SK-N-SH (cell line): ENCODE measurements around the gene HIF1A.

Experiments used
- CHD2 ChIP-seq: fragments of 150-350 bp; IDR thresholded peaks from 2 replicates; pipeline ENCODE4 v1.6.1; 2018; ENCODE audit warnings: low read length; ENCODE audit not compliant: partially characterized antibody
- CTCF ChIP-seq: fragments of 200-600 bp; sonication (generic); IDR thresholded peaks from 2 replicates; pipeline ENCODE4 v1.6.1; 2017; ENCODE audit warnings: antibody characterized with exemption, mild to moderate bottlenecking, moderate library complexity
- EZH2phosphoT487 ChIP-seq: fragments of 200-600 bp; sonication (generic); IDR thresholded peaks from 2 replicates; pipeline ENCODE4 v1.6.1; 2017; ENCODE audit warnings: low read depth, mixed run types, mild to moderate bottlenecking, antibody characterized with exemption, moderate library complexity, borderline replicate concordance
- FOXJ3 ChIP-seq: sonication (generic); formaldehyde crosslinking; IDR thresholded peaks from 2 replicates; pipeline ENCODE4 v1.5.1; 2020; ENCODE audit warnings: mild to moderate bottlenecking, missing genetic modification reagents
- MAX ChIP-seq: IDR thresholded peaks from 2 replicates; pipeline ENCODE4 v1.4.0; 2012; ENCODE audit warnings: low read depth
- POLR2AphosphoS5 ChIP-seq: IDR thresholded peaks from 2 replicates; pipeline ENCODE4 v1.6.1; 2012; ENCODE audit warnings: low read depth, low read length
- RCOR1 ChIP-seq: fragments of 150-350 bp; IDR thresholded peaks from 2 replicates; pipeline ENCODE4 v1.6.1; 2017; ENCODE audit warnings: antibody characterized with exemption, low read length
- RXRA ChIP-seq: IDR thresholded peaks from 2 replicates; pipeline ENCODE4 v1.4.0; 2012; ENCODE audit warnings: low read depth, mild to moderate bottlenecking, borderline replicate concordance
- SIN3A ChIP-seq: IDR thresholded peaks from 2 replicates; pipeline ENCODE4 v1.6.1; 2012; ENCODE audit warnings: low read depth, mild to moderate bottlenecking, low read length, moderate library complexity, borderline replicate concordance
- SMC3 ChIP-seq: IDR thresholded peaks from 2 replicates; pipeline ENCODE4 v1.6.1; 2012; ENCODE audit warnings: low read depth, low read length, improper control_type of control experiment
- TAF1 ChIP-seq: IDR thresholded peaks from 2 replicates; pipeline ENCODE4 v1.6.1; 2012; ENCODE audit warnings: low read depth, mild to moderate bottlenecking, low read length, moderate library complexity, borderline replicate concordance
- TF ChIP-seq, protein P1 (sequence below): fragments of 150-350 bp; IDR thresholded peaks from 2 replicates; pipeline ENCODE4 v1.6.1; 2017; ENCODE audit warnings: antibody characterized with exemption, low read length, low read depth, borderline replicate concordance

GRCh38 chr14:61749264-61749663 is 54.0 kb downstream of the HIF1A start:
- TF ChIP-seq CTCF (no peak), RCOR1 (no peak), TAF1 (no peak), EZH2phosphoT487 (no peak), POLR2AphosphoS5 (no peak), RXRA (no peak), SIN3A (no peak), SMC3 (no peak), MAX (no peak), CHD2 (no peak), FOXJ3 (CRISPR knock-in tag) (no peak)
- TF ChIP-seq, protein P1, sequence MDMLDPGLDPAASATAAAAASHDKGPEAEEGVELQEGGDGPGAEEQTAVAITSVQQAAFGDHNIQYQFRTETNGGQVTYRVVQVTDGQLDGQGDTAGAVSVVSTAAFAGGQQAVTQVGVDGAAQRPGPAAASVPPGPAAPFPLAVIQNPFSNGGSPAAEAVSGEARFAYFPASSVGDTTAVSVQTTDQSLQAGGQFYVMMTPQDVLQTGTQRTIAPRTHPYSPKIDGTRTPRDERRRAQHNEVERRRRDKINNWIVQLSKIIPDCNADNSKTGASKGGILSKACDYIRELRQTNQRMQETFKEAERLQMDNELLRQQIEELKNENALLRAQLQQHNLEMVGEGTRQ: no peak
